SK-N-SH (cell line): ENCODE measurements around the gene DNAL4.

ENCODE experiments used
- GATA2 ChIP-seq: sonication (generic); formaldehyde crosslinking; IDR thresholded peaks from 2 replicates; pipeline ENCODE4 v1.5.0; 2020; ENCODE audit warnings: mild to moderate bottlenecking, missing genetic modification reagents
- RAD21 ChIP-seq: IDR thresholded peaks from 2 replicates; pipeline ENCODE4 v1.6.1; 2012; ENCODE audit warnings: mild to moderate bottlenecking, low read length
- RCOR1 ChIP-seq: fragments of 150-350 bp; IDR thresholded peaks from 2 replicates; pipeline ENCODE4 v1.6.1; 2017; ENCODE audit warnings: antibody characterized with exemption, low read length

DNA sequence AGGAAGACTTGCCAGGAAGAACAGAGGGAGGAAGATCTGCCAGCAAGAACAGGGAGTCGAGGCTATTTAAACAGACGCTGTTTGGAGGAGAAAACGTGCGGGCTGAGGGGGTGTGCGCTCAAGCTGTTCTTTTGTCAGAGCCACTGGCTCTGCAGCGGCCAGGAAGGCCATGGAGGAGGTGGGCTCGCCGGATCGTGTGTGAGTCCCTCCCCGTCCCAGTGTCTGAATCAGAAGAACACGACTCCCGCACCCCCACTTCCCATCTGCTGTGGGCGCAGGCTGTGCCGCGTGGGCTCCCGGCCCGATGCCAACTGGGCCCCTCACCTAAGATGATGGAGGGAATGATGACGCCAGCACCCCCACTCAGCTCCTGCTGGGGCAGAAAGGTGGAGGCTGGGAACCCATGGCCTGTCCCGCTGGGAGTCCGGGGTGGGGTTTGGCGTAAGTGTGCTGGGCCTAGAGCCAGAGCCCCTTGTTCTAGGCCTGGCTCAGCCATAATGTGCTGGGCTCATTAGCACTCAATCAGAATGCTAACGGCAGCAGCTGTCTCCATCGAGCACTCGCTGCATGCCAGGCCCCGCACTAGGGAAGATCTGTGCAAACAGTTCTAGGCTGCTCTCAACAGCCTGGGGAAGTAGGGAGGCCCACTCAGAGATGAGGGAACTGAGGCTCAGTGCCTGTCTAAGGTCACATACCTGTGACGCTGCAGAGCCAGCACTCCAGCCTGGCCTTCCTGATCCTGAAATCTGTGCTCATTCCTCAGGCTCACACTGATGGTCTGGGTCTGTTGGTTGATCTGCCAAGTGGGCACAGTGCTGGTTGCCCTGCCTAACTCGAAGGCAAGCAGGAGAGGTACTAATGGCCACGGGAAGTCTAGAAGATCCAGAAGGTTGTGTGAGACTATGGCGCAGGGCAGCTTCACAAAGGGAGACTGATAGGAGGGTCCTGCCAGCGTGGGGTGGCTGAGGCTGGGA, 38.3 kb upstream of the DNAL4 start:
- TF ChIP-seq GATA2 (CRISPR knock-in tag) (no peak), RCOR1 (no peak), RAD21 (no peak)
